ENCODE measurements around the gene WDR11. TPM values are rescaled to one million over a fixed set of nuclear protein-coding genes. Genes with fewer than 3 reads are reported as not detected.

Gene WDR11
- total and polyA plus RNA-seq, 9 of the 15 experiments (the other 6 are each of a cell fraction or from before 2014, with no cell fraction given) = 12.4 to 50.7 (median 23.6) TPM

GRCh38 chr10:120850911-120851865, at the start of gene WDR11 (continued):
- TF ChIP-seq SRSF9 (IDR thresholded peaks at IDR 0.05; ENCODE audit: borderline replicate concordance, low read depth, low read length) = no peak
- no peak for TF ChIP-seq CLOCK (CRISPR knock-in tag; IDR thresholded peaks at IDR 0.05; ENCODE audit: borderline replicate concordance)
- no peak for TF ChIP-seq ZNF3 (CRISPR knock-in tag; IDR thresholded peaks at IDR 0.05)
- no peak for TF ChIP-seq ZNF830 (CRISPR knock-in tag; IDR thresholded peaks at IDR 0.05)
- peak; percentile 49 to 50; a peak in 3 of 4 replicates for TF ChIP-seq SIX5 (IDR thresholded peaks at IDR 0.05; ENCODE audit: borderline replicate concordance in 1 of 2, insufficient read depth in 1 of 2, low read depth in 1 of 2, low read length in 2 of 2)
- peak in 1 of 2 experiments; percentile 22 for TF ChIP-seq E2F6 (IDR thresholded peaks at IDR 0.05; ENCODE audit: borderline replicate concordance in 1 of 2, extremely low read depth in 1 of 2, insufficient read depth in 1 of 2, insufficient read length in 1 of 2, low read depth in 1 of 2, low read length in 1 of 2, poor library complexity in 1 of 2, severe bottlenecking in 1 of 2)
- no peak for TF ChIP-seq NFE2L1 (tag; IDR thresholded peaks at IDR 0.05; ENCODE audit: borderline replicate concordance, low read depth)
- no peak for TF ChIP-seq ZNF740 (CRISPR knock-in tag; IDR thresholded peaks at IDR 0.05)
- TF ChIP-seq ZNF740 (tag; IDR thresholded peaks at IDR 0.05) = no peak
- no peak for TF ChIP-seq TAF15 (IDR thresholded peaks at IDR 0.05; ENCODE audit: low read depth, low read length)
- TF ChIP-seq MTF1 (CRISPR knock-in tag; IDR thresholded peaks at IDR 0.05; ENCODE audit: borderline replicate concordance) = no peak
- TF ChIP-seq RBBP5 (IDR thresholded peaks at IDR 0.05; ENCODE audit: borderline replicate concordance, insufficient read depth, low read length, poor library complexity, severe bottlenecking) = peak; percentile 88
- no peak for TF ChIP-seq PTRF (tag; IDR thresholded peaks at IDR 0.05)
- peak; percentile 72 for TF ChIP-seq TBP (optimal IDR thresholded peaks at IDR 0.05; ENCODE audit: low read depth, low read length)
- no peak for TF ChIP-seq SLC30A9 (CRISPR knock-in tag; IDR thresholded peaks at IDR 0.05)
- TF ChIP-seq CHD1 (IDR thresholded peaks at IDR 0.05; ENCODE audit: low read length) = no peak
- no peak for TF ChIP-seq BDP1 (IDR thresholded peaks at IDR 0.05; ENCODE audit: insufficient read depth, insufficient read length)
- no peak for TF ChIP-seq USF2 (CRISPR knock-in tag; IDR thresholded peaks at IDR 0.05)
- TF ChIP-seq RAD51 (IDR thresholded peaks at IDR 0.05; ENCODE audit: borderline replicate concordance, low read depth) = no peak

All from K562 (cell line).